Bronchial epithelial cell (primary cell): ENCODE data around the gene PPP1R2. TPM values are rescaled to one million over a fixed set of nuclear protein-coding genes. Genes with fewer than 3 reads are reported as not detected.

Experiments used
- DNase-seq: peaks from one replicate; pipeline ENCODE4 v3.0.0-alpha.2; 2010; ENCODE audit warnings: low read depth
- FAIRE-seq: peaks from 2 replicates; lab custom pipeline; 2011; peaks lifted over from hg19 to GRCh38; lab: Jason Lieb, UNC
- H3K27me3 ChIP-seq: 2 replicates; pipeline ENCODE4 v1.5.1; 2011; ENCODE audit warnings: low read length; ENCODE audit not compliant: control insufficient read depth, insufficient read depth
- H3K36me3 ChIP-seq: 2 replicates; pipeline ENCODE4 v1.5.1; 2011; ENCODE audit warnings: low read length; ENCODE audit not compliant: control insufficient read depth, insufficient read depth
- H3K4me3 ChIP-seq: 2 replicates; pipeline ENCODE4 v1.5.1; 2011; ENCODE audit warnings: mild to moderate bottlenecking, low read depth, low read length, control low read depth
- CTCF ChIP-seq: IDR thresholded peaks from 2 replicates; pipeline ENCODE4 v1.5.1; 2011; ENCODE audit warnings: mild to moderate bottlenecking, moderate library complexity, low read length, control low read depth, inconsistent platforms; ENCODE audit not compliant: insufficient read depth, severe bottlenecking
- total RNA-seq: library from RNA; depleted of rRNA; stranded (reverse); fragments of >200 nt; gene quantifications from 2 replicates; pipeline ENCODE4 v1.2.1, GENCODE V29; 2014

PPP1R2 gene
- total RNA-seq, 1 donor from 2014 or later: 57.9 TPM

- DNase-seq (no peak), FAIRE-seq (no peak)
- TF ChIP-seq CTCF: no peak
- no peaks in the 10 kb centered on the region for H3K36me3 ChIP-seq
- H3K27me3 ChIP-seq: no peaks in the 10 kb centered on the region
- no peak overlapping the region for H3K4me3 ChIP-seq
Observed at GRCh38 chr3:195554458-195554857, 11.3 kb upstream of the PPP1R2 start.

GRCh38 chr3:195553268-195553667, 10.1 kb upstream of the PPP1R2 start:
- Histone ChIP-seq H3K36me3 (no peaks in the 10 kb centered on the region), H3K27me3 (no peaks in the 10 kb centered on the region), H3K4me3 (no peak overlapping the region)
- no peak for FAIRE-seq
- TF ChIP-seq CTCF: no peak
- DNase-seq: no peak

GRCh38 chr3:195551381-195551978, 8.4 kb upstream of the PPP1R2 start:
- Histone ChIP-seq H3K27me3 (no peaks in the 10 kb centered on the region), H3K4me3 (no peak overlapping the region), H3K36me3 (no peaks in the 10 kb centered on the region)
- no peak for TF ChIP-seq CTCF
- DNase-seq (no peak), FAIRE-seq (no peak)

- Histone ChIP-seq H3K27me3 (no peaks in the 10 kb centered on the region), H3K4me3 (no peak overlapping the region), H3K36me3 (no peaks in the 10 kb centered on the region)
- no peak for FAIRE-seq
- no peak for TF ChIP-seq CTCF
- DNase-seq: no peak
Observed at GRCh38 chr3:195550723-195551122, 7.6 kb upstream of the PPP1R2 start.

- H3K4me3 ChIP-seq: no peak overlapping the region
- TF ChIP-seq CTCF: no peak
- no peak for DNase-seq
- no peaks in the 10 kb centered on the region for H3K36me3 ChIP-seq
- H3K27me3 ChIP-seq: no peaks in the 10 kb centered on the region
- no peak for FAIRE-seq
Observed at GRCh38 chr3:195549931-195550519, 6.9 kb upstream of the PPP1R2 start.

- Histone ChIP-seq H3K36me3 (no peaks in the 10 kb centered on the region), H3K4me3 (no peak overlapping the region), H3K27me3 (no peaks in the 10 kb centered on the region)
- FAIRE-seq (no peak), DNase-seq (no peak)
- no peak for TF ChIP-seq CTCF
Observed at GRCh38 chr3:195548987-195549386, 5.9 kb upstream of the PPP1R2 start.
